DND-41 (cell line): Measurements from ENCODE around the gene CYFIP1.

Source experiments
- EZH2 ChIP-seq: IDR thresholded peaks from 3 replicates; pipeline ENCODE4 v1.6.1; 2012; ENCODE audit warnings: borderline replicate concordance, low read depth, mild to moderate bottlenecking, moderate library complexity, low read length, inconsistent platforms; ENCODE audit not compliant: severe bottlenecking
- TF ChIP-seq, protein P1 (sequence below): IDR thresholded peaks from 2 replicates; pipeline ENCODE4 v1.5.1; 2012; ENCODE audit warnings: borderline replicate concordance, low read length, moderate library complexity, mild to moderate bottlenecking; ENCODE audit not compliant: poor library complexity, severe bottlenecking; ENCODE audit errors: extremely low read depth

DNA sequence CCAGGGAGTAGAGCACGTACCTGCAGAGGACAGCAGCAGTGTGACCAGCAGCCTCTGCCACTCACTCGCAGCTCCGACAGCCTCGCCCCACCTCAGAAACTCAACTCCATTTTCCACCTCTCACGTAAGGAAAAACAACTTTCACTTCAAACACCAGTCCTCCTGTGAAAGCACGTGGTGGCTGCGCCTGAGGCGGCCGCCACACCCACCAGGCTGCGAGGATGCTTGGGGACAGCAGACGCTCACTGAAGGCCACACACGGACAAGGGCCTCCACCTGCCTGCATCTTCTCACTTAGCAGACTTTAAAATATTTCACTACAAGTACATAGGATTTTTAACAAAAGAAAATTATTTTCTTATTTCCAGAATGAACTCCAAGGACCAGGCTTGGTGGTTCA lies 67.9 kb downstream of the CYFIP1 start:
- TF ChIP-seq EZH2: no peak
- TF ChIP-seq, protein P1, sequence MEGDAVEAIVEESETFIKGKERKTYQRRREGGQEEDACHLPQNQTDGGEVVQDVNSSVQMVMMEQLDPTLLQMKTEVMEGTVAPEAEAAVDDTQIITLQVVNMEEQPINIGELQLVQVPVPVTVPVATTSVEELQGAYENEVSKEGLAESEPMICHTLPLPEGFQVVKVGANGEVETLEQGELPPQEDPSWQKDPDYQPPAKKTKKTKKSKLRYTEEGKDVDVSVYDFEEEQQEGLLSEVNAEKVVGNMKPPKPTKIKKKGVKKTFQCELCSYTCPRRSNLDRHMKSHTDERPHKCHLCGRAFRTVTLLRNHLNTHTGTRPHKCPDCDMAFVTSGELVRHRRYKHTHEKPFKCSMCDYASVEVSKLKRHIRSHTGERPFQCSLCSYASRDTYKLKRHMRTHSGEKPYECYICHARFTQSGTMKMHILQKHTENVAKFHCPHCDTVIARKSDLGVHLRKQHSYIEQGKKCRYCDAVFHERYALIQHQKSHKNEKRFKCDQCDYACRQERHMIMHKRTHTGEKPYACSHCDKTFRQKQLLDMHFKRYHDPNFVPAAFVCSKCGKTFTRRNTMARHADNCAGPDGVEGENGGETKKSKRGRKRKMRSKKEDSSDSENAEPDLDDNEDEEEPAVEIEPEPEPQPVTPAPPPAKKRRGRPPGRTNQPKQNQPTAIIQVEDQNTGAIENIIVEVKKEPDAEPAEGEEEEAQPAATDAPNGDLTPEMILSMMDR: no peak
